Neural progenitor cell (in vitro differentiated cells): ENCODE results near the gene AXDND1. TPM values are rescaled to one million over a fixed set of nuclear protein-coding genes. Genes with fewer than 3 reads are reported as not detected.

Experiments used
- DNase-seq: peaks from one replicate; pipeline ENCODE4 v3.0.0-alpha.2; 2016; ENCODE audit warnings: low spot score
- H2AFZ ChIP-seq: fragments of 200-600 bp; sonication (generic); replicated peaks from 2 replicates; pipeline ENCODE4 v1.6.1; 2016; ENCODE audit warnings: antibody characterized with exemption
- H3F3A ChIP-seq: fragments of 200-600 bp; sonication (generic); 2 replicates; pipeline ENCODE4 v1.6.1; 2016; ENCODE audit warnings: antibody characterized with exemption, low read depth
- H3K27ac ChIP-seq: fragments of 200-600 bp; sonication (generic); 2 replicates; pipeline ENCODE4 v1.5.1; 2016; ENCODE audit warnings: mild to moderate bottlenecking
- H3K27me3 ChIP-seq: fragments of 200-600 bp; sonication (generic); 2 replicates; pipeline ENCODE4 v1.6.1; 2016; ENCODE audit warnings: mild to moderate bottlenecking, moderate library complexity
- H3K36me3 ChIP-seq: fragments of 200-600 bp; sonication (generic); 2 replicates; pipeline ENCODE4 v1.5.1; 2016
- H3K4me1 ChIP-seq: fragments of 200-600 bp; sonication (generic); 2 replicates; pipeline ENCODE4 v1.6.1; 2016; ENCODE audit warnings: mixed run types
- H3K4me2 ChIP-seq: fragments of 200-600 bp; sonication (generic); 2 replicates; pipeline ENCODE4 v1.6.1; 2016
- H3K4me3 ChIP-seq: fragments of 200-600 bp; sonication (generic); 2 replicates; pipeline ENCODE4 v1.5.1; 2016
- H3K79me2 ChIP-seq: fragments of 200-600 bp; sonication (generic); 2 replicates; pipeline ENCODE4 v1.6.1; 2016; ENCODE audit warnings: low read depth
- H3K9ac ChIP-seq: fragments of 200-600 bp; sonication (generic); 2 replicates; pipeline ENCODE4 v1.6.1; 2016
- H3K9me3 ChIP-seq: fragments of 200-600 bp; sonication (generic); 2 replicates; pipeline ENCODE4 v1.5.1; 2016; ENCODE audit warnings: low read depth
- H4K20me1 ChIP-seq: fragments of 200-600 bp; sonication (generic); 2 replicates; pipeline ENCODE4 v1.6.1; 2016; ENCODE audit warnings: low read depth
- H3K27ac Mint-ChIP-seq: 3 replicates; pipeline ENCODE4 v1.8.0; 2021; ENCODE audit warnings: mixed read lengths
- H3K27me3 Mint-ChIP-seq: 2 replicates; pipeline ENCODE4 v1.8.0; 2022; ENCODE audit warnings: low read depth, mild to moderate bottlenecking, inconsistent platforms, moderate library complexity, mixed read lengths; ENCODE audit not compliant: insufficient read depth
- H3K36me3 Mint-ChIP-seq: 3 replicates; pipeline ENCODE4 v1.8.0; 2021; ENCODE audit warnings: mixed read lengths
- H3K4me1 Mint-ChIP-seq: 3 replicates; pipeline ENCODE4 v1.8.0; 2021; ENCODE audit warnings: mixed read lengths
- H3K4me3 Mint-ChIP-seq: 3 replicates; pipeline ENCODE4 v1.8.0; 2021; ENCODE audit warnings: mild to moderate bottlenecking, moderate library complexity, mixed read lengths
- H3K9me3 Mint-ChIP-seq: 3 replicates; pipeline ENCODE4 v1.8.0; 2020; ENCODE audit warnings: mixed read lengths
- EZH2 ChIP-seq: fragments of 200-600 bp; sonication (generic); IDR thresholded peaks from 2 replicates; pipeline ENCODE4 v1.6.1; 2017; ENCODE audit warnings: antibody characterized with exemption, mild to moderate bottlenecking, moderate library complexity
- EZH2phosphoT487 ChIP-seq: fragments of 200-600 bp; sonication (generic); IDR thresholded peaks from 2 replicates; pipeline ENCODE4 v1.6.1; 2017; ENCODE audit warnings: antibody characterized with exemption
- total RNA-seq: library from RNA; depleted of rRNA; stranded (reverse); fragments of >200 nt; gene quantifications from 2 replicates; pipeline ENCODE4 v1.2.3, GENCODE V29; 2015; ENCODE audit warnings: low replicate concordance
- TF ChIP-seq, protein P1 (sequence below): fragments of 200-600 bp; sonication (generic); IDR thresholded peaks from 2 replicates; pipeline ENCODE4 v1.5.1; 2017; ENCODE audit warnings: antibody characterized with exemption, mild to moderate bottlenecking

Gene AXDND1
- total RNA-seq, 1 donor from 2014 or later = 0.30 TPM

DNA sequence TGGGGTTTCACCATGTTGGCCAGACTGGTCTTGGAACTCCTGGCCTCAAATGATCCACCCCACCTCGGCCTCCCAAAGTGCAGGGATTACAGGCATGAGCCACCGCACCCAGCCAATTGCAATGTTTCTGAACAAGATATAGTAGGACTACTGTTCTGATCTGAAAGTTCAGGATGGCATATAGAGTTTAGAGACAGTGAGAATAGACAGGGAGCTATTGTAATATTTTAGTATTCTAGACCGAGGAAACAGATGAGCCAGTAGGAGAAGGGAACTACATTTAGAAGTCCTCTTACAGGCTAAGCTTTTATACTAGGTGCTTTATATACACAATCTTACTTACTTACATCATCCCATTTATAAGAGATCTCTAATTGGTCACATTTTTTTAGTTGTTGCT is 39.0 kb upstream of the AXDND1 start:
- Histone ChIP-seq H3K9ac (no peak overlapping the region), H3K4me3 (no peak overlapping the region), H4K20me1 (no peaks in the 10 kb centered on the region), H3K79me2 (no peaks in the 10 kb centered on the region), H3K27me3 (no peaks in the 10 kb centered on the region), H2AFZ (no peak overlapping the region), H3F3A (no peaks in the 10 kb centered on the region), H3K36me3 (no peaks in the 10 kb centered on the region), H3K27ac (no peak overlapping the region), H3K9me3 (no peaks in the 10 kb centered on the region), H3K4me2 (no peak overlapping the region), H3K4me1 (no peaks in the 10 kb centered on the region)
- H3K4me3 Mint-ChIP-seq = no peak overlapping the region
- no peak for DNase-seq
- H3K9me3 Mint-ChIP-seq = no peaks in the 10 kb centered on the region
- no peaks in the 10 kb centered on the region for H3K4me1 Mint-ChIP-seq
- peaks cover 2% of the 10 kb centered on the region for H3K27me3 Mint-ChIP-seq
- no peak overlapping the region for H3K27ac Mint-ChIP-seq
- TF ChIP-seq EZH2 = no peak
- no peak for TF ChIP-seq EZH2phosphoT487
- TF ChIP-seq, protein P1, sequence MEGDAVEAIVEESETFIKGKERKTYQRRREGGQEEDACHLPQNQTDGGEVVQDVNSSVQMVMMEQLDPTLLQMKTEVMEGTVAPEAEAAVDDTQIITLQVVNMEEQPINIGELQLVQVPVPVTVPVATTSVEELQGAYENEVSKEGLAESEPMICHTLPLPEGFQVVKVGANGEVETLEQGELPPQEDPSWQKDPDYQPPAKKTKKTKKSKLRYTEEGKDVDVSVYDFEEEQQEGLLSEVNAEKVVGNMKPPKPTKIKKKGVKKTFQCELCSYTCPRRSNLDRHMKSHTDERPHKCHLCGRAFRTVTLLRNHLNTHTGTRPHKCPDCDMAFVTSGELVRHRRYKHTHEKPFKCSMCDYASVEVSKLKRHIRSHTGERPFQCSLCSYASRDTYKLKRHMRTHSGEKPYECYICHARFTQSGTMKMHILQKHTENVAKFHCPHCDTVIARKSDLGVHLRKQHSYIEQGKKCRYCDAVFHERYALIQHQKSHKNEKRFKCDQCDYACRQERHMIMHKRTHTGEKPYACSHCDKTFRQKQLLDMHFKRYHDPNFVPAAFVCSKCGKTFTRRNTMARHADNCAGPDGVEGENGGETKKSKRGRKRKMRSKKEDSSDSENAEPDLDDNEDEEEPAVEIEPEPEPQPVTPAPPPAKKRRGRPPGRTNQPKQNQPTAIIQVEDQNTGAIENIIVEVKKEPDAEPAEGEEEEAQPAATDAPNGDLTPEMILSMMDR = no peak
- H3K36me3 Mint-ChIP-seq = peaks cover 28% of the 10 kb centered on the region

DNA sequence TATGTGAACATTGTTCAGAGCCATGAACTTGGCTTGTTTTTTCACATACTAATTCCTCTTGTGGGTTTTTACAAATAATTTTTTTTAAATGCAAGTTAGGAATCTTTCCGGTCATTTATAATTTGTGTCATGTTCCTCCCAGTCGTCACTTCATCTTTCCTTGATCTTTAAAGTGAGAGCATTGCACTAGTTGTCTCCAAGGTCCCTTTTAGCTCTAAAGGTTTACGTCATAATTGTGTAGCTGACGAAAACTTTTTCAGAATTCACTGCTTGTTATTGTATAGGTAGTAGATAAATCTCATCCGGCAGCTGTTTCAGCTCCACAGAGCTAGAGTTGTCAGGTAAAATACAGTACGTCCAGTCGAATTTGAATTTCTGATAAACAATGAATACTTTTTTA is 38.6 kb upstream of the AXDND1 start:
- Mint-ChIP-seq H3K4me1 (no peaks in the 10 kb centered on the region), H3K27ac (no peak overlapping the region), H3K9me3 (no peaks in the 10 kb centered on the region), H3K27me3 (peaks cover 2% of the 10 kb centered on the region), H3K36me3 (peaks cover 26% of the 10 kb centered on the region), H3K4me3 (no peak overlapping the region)
- Histone ChIP-seq H3K4me1 (no peaks in the 10 kb centered on the region), H3K27me3 (no peaks in the 10 kb centered on the region), H3F3A (no peaks in the 10 kb centered on the region), H3K9me3 (no peaks in the 10 kb centered on the region), H3K4me2 (no peak overlapping the region), H2AFZ (no peak overlapping the region), H4K20me1 (no peaks in the 10 kb centered on the region), H3K27ac (no peak overlapping the region), H3K36me3 (no peaks in the 10 kb centered on the region), H3K79me2 (no peaks in the 10 kb centered on the region), H3K4me3 (no peak overlapping the region), H3K9ac (no peak overlapping the region)
- DNase-seq = no peak
- no peak for TF ChIP-seq EZH2phosphoT487
- TF ChIP-seq, protein P1 = no peak
- no peak for TF ChIP-seq EZH2

DNA sequence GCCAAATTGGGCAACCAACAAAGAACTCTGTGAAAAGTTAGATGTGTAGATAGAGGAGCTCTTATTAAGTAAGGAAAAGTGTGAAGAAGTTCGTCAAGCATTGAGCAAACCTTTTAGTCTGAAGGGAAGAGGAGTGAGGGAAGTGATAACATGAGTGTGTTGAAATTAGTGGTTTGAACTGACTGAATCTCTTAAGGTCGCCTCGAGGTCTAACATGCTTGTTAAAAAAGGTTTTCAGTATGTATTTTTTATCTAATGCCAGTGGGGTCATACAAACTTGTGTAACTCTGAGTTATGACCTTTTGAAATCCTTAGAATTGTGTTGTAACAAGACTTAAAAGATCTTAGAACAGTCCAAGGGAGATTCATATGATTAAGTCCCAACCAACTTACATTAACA is 38.1 kb upstream of the AXDND1 start:
- no peak overlapping the region for H3K27ac Mint-ChIP-seq
- Histone ChIP-seq H3K9ac (no peak overlapping the region), H3K9me3 (no peaks in the 10 kb centered on the region), H2AFZ (no peak overlapping the region), H3K4me3 (no peak overlapping the region), H3K4me2 (no peak overlapping the region), H4K20me1 (no peaks in the 10 kb centered on the region), H3K27ac (no peak overlapping the region), H3K36me3 (no peaks in the 10 kb centered on the region), H3K4me1 (no peaks in the 10 kb centered on the region), H3K79me2 (no peaks in the 10 kb centered on the region), H3K27me3 (no peaks in the 10 kb centered on the region), H3F3A (no peaks in the 10 kb centered on the region)
- TF ChIP-seq, protein P1 = no peak
- TF ChIP-seq EZH2 (no peak), EZH2phosphoT487 (no peak)
- H3K4me1 Mint-ChIP-seq = no peaks in the 10 kb centered on the region
- no peaks in the 10 kb centered on the region for H3K9me3 Mint-ChIP-seq
- no peak overlapping the region for H3K4me3 Mint-ChIP-seq
- peaks cover 2% of the 10 kb centered on the region for H3K27me3 Mint-ChIP-seq
- H3K36me3 Mint-ChIP-seq = peaks cover 22% of the 10 kb centered on the region
- no peak for DNase-seq
